ENCODE results near the gene MAGEB17. TPM values are rescaled to one million over a fixed set of nuclear protein-coding genes. Genes with fewer than 3 reads are reported as not detected.

Gene MAGEB17
- polyA plus RNA-seq, 1 of the 3 experiments (the other 2 are of a cell fraction), result 0.13 TPM

DNA sequence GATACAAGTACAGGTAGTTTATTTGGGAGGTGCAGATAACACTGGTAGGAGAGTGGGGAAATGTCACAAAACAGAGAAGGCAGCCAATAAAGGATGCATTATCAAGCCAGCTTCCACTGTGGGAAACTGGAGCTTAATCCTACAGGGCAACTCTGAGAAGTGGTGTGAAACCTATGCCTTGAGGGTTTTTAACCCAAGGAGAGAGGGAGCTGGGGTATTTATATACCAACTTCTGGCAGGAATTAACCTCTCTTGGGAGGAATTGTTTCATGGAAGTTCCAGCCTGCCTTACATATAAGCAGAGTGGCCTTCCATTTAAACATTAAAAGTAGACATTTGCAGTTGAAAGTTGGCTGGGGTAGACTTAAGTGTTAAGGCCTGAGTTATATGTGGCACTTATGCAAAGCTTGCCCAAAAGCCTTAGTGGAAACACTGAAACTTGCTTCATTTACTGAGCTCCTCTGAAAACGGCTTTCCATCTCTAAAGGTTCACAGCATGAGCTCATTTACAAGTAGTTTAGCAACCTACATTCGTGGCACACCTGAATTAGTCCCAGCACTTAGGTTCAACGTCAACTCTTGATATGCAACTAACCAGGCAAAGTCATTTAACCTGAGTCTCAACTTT, 19.2 kb downstream of the MAGEB17 start:
- H3K9me3 ChIP-seq, result no peaks in the 10 kb centered on the region
- peaks cover 21% of the 10 kb centered on the region for H3F3A ChIP-seq (replicated peaks; ENCODE audit: insufficient read depth)
- peaks cover 5% of the 10 kb centered on the region; the same call in 1 of the 2 replicates for H3K79me2 ChIP-seq (ENCODE audit: insufficient read depth)
- peak overlapping the region; percentile 60; the same call in 1 of the 2 replicates for H3K9ac ChIP-seq
- no peak for TF ChIP-seq EP300 (IDR thresholded peaks at IDR 0.05; ENCODE audit: borderline replicate concordance in 1 of 2, low read depth in 1 of 2, low read length in 1 of 2)
- TF ChIP-seq EZH2phosphoT487 (IDR thresholded peaks at IDR 0.05; ENCODE audit: borderline replicate concordance, low read depth), result no peak
- TF ChIP-seq, protein P1, sequence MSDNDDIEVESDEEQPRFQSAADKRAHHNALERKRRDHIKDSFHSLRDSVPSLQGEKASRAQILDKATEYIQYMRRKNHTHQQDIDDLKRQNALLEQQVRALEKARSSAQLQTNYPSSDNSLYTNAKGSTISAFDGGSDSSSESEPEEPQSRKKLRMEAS (IDR thresholded peaks at IDR 0.05; ENCODE audit: low read depth), result no peak
- no peak for TF ChIP-seq TCF12 (IDR thresholded peaks at IDR 0.05)
- ChIA-PET CTCF (no interaction called here), POLR2A (no interaction called here)
- H3K4me3 ChIP-seq (ENCODE audit: low read depth in 2 of 2, low read length in 1 of 2), result no peak overlapping the region
- H3K4me1 ChIP-seq (ENCODE audit: control insufficient read depth in 1 of 2, insufficient read depth in 2 of 2, low read depth in 1 of 2, low read length in 1 of 2), result peaks cover 2 to 28% of the 10 kb centered on the region in 2 experiments; a peak in 2 of 4 replicates
- H2AFZ ChIP-seq (ENCODE audit: low read depth), result peak overlapping the region; percentile 38; the same call in 1 of the 2 replicates
- no peaks in the 10 kb centered on the region for H3K27me3 ChIP-seq (ENCODE audit: insufficient read depth)
- no peak for DNase-seq
- H3K27ac ChIP-seq (ENCODE audit: low read depth in 2 of 2, low read length in 1 of 2), result peak overlapping the region in 1 of 2 experiments; percentile 98; a peak in 2 of 4 replicates
- H3K4me2 ChIP-seq, result peak overlapping the region; percentile 72
- no peaks in the 10 kb centered on the region for H4K20me1 ChIP-seq (ENCODE audit: insufficient read depth)
- no peaks in the 10 kb centered on the region for H3K9me2 ChIP-seq
- WGBS (ENCODE audit: low lambda C conversion rate), result 81% methylated on average over 3 of the region's 3 CpGs
- H3K36me3 ChIP-seq (replicated peaks in 1 of 2; ENCODE audit: control insufficient read depth in 1 of 2, insufficient read depth in 2 of 2, low read length in 1 of 2), result no peaks in the 10 kb centered on the region

GRCh38 chrX:16187024-16187760, 19.9 kb downstream of the MAGEB17 start:
- peaks cover 21% of the 10 kb centered on the region for H3F3A ChIP-seq (replicated peaks; ENCODE audit: insufficient read depth)
- H3K4me2 ChIP-seq, result peak overlapping the region; percentile 72; the same call in 1 of the 2 replicates
- H3K27ac ChIP-seq (ENCODE audit: low read depth in 2 of 2, low read length in 1 of 2), result peak overlapping the region in 1 of 2 experiments; percentile 98; a peak in 2 of 4 replicates
- H3K4me1 ChIP-seq (ENCODE audit: control insufficient read depth in 1 of 2, insufficient read depth in 2 of 2, low read depth in 1 of 2, low read length in 1 of 2), result peaks cover 2 to 28% of the 10 kb centered on the region in 2 experiments; a peak in 2 of 4 replicates
- ChIA-PET POLR2A (no interaction called here), CTCF (no interaction called here)
- H3K9me2 ChIP-seq, result no peaks in the 10 kb centered on the region
- TF ChIP-seq MXI1 (IDR thresholded peaks at IDR 0.05; ENCODE audit: low read depth, low read length) (no peak), TCF12 (IDR thresholded peaks at IDR 0.05) (no peak), USF2 (IDR thresholded peaks at IDR 0.05; ENCODE audit: borderline replicate concordance, low read depth, low read length) (no peak), SIN3A (IDR thresholded peaks at IDR 0.05; ENCODE audit: borderline replicate concordance, low read depth, low read length) (no peak), NRF1 (IDR thresholded peaks at IDR 0.05; ENCODE audit: low read depth, low read length) (no peak), FOSL2 (IDR thresholded peaks at IDR 0.05; ENCODE audit: borderline replicate concordance, low read depth) (no peak), TAF1 (IDR thresholded peaks at IDR 0.05; ENCODE audit: borderline replicate concordance, low read depth, low read length) (no peak), RXRA (IDR thresholded peaks at IDR 0.05; ENCODE audit: borderline replicate concordance, low read depth) (no peak), GABPA (IDR thresholded peaks at IDR 0.05; ENCODE audit: low read depth) (no peak), YY1 (IDR thresholded peaks at IDR 0.05; ENCODE audit: low read depth) (no peak), GATA2 (CRISPR knock-in tag; IDR thresholded peaks at IDR 0.05) (no peak)
- TF ChIP-seq, protein P2, sequence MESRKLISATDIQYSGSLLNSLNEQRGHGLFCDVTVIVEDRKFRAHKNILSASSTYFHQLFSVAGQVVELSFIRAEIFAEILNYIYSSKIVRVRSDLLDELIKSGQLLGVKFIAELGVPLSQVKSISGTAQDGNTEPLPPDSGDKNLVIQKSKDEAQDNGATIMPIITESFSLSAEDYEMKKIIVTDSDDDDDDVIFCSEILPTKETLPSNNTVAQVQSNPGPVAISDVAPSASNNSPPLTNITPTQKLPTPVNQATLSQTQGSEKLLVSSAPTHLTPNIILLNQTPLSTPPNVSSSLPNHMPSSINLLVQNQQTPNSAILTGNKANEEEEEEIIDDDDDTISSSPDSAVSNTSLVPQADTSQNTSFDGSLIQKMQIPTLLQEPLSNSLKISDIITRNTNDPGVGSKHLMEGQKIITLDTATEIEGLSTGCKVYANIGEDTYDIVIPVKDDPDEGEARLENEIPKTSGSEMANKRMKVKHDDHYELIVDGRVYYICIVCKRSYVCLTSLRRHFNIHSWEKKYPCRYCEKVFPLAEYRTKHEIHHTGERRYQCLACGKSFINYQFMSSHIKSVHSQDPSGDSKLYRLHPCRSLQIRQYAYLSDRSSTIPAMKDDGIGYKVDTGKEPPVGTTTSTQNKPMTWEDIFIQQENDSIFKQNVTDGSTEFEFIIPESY (IDR thresholded peaks at IDR 0.05; ENCODE audit: borderline replicate concordance, low read depth), result no peak
- H3K79me2 ChIP-seq (ENCODE audit: insufficient read depth), result peaks cover 5% of the 10 kb centered on the region; the same call in 1 of the 2 replicates
- peak overlapping the region; percentile 2; the same call in 1 of the 2 replicates for H2AFZ ChIP-seq (ENCODE audit: low read depth)
- 53% methylated on average over 3 of the region's 4 CpGs for WGBS (ENCODE audit: low lambda C conversion rate)
- no peaks in the 10 kb centered on the region for H3K27me3 ChIP-seq (ENCODE audit: insufficient read depth)
- no peak overlapping the region for H3K9ac ChIP-seq
- no peaks in the 10 kb centered on the region for H4K20me1 ChIP-seq (ENCODE audit: insufficient read depth)
- no peak overlapping the region for H3K4me3 ChIP-seq (ENCODE audit: low read depth in 2 of 2, low read length in 1 of 2)
- no peak for DNase-seq
- no peaks in the 10 kb centered on the region for H3K9me3 ChIP-seq
- no peaks in the 10 kb centered on the region for H3K36me3 ChIP-seq (replicated peaks in 1 of 2; ENCODE audit: control insufficient read depth in 1 of 2, insufficient read depth in 2 of 2, low read length in 1 of 2)
